K562 (cell line): ENCODE results near the gene SLC39A3. TPM values are rescaled to one million over a fixed set of nuclear protein-coding genes. Genes with fewer than 3 reads are reported as not detected.
A peak's percentile ranks its signal among the peaks of the same experiment; 100 is the strongest.
"Not testable (repeated sequence)": the region's sequence is repeated elsewhere in the genome, so short reads cannot be mapped to it uniquely, and the experiment has no call there.

Experiments used
- ATAC-seq: fragments of 200-7000 bp; cut with Tn5 transposase; 3 replicates; pipeline ENCODE4 v1.9.1; 2020; ENCODE audit warnings: moderate library complexity
- BruUV-seq: library from RNA; stranded (reverse); fragments of 400-500 nt; replicated peaks from 2 replicates; lab custom pipeline; 2021; lab: Mats Ljungman, UMichigan
- CTCF ChIA-PET: fragments of 300-600 bp; formaldehyde crosslinking; extraction: SDS; loops from one replicate; lab custom pipeline; 2021; ENCODE audit warnings: low intra/inter-chr PET ratio; lab: Yijun Ruan, JAX
- POLR2A ChIA-PET: fragments of 300-600, 350-650 bp; sonication (Branson Sonifier 250); formaldehyde crosslinking; extraction: SDS; loops from one replicate; lab custom pipeline; 2021; ENCODE audit warnings: antibody characterized with exemption, inconsistent platforms; lab: Yijun Ruan, JAX
- DNase-seq, 4 experiments: peaks; one replicate each; pipeline versions ENCODE4 v3.0.0 to v3.0.0-alpha.2; 2011 to 2018; ENCODE audit warnings: low spot score in 3 of 4, mixed read lengths in 3 of 4; ENCODE audit errors: extremely low read depth in 1 of 4
- FAIRE-seq: peaks from 2 replicates; lab custom pipeline; 2011; peaks lifted over from hg19 to GRCh38; lab: Jason Lieb, UNC
- H2AFZ ChIP-seq: 2 replicates; pipeline ENCODE4 v1.6.0; 2011; ENCODE audit warnings: low read depth, low read length, control low read depth, inconsistent platforms
- H3K27ac ChIP-seq: fragments of 200-600 bp; 3 replicates; pipeline ENCODE4 v1.8.0; 2011; ENCODE audit warnings: low read depth, mild to moderate bottlenecking, control low read depth, inconsistent platforms, low read length, moderate library complexity, mixed read lengths; ENCODE audit errors: extremely low read depth
- H3K27me3 ChIP-seq, 2 experiments: fragments of 300-600 bp in 1 of 2; 2 replicates in 1 of 2; 3 replicates in 1 of 2; pipeline versions ENCODE4 v1.6.0 to v1.8.0; 2011; ENCODE audit warnings: inconsistent platforms in 2 of 2, low read length in 2 of 2, mild to moderate bottlenecking in 1 of 2, mixed read lengths in 1 of 2, moderate library complexity in 1 of 2; ENCODE audit not compliant: control insufficient read depth in 2 of 2, insufficient read depth in 2 of 2
- H3K36me3 ChIP-seq: fragments of 300-600 bp; 3 replicates; pipeline ENCODE4 v1.8.0; 2011; ENCODE audit warnings: mild to moderate bottlenecking, low read length, inconsistent platforms; ENCODE audit not compliant: control insufficient read depth, insufficient read depth
- H3K4me1 ChIP-seq, 2 experiments: fragments of 200-600 bp in 1 of 2; replicated peaks in 1 of 2; 2 replicates in 1 of 2; 3 replicates in 1 of 2; pipeline versions ENCODE4 v1.5.1 to v1.8.0; 2011; ENCODE audit warnings: inconsistent platforms in 2 of 2, low read length in 2 of 2, mild to moderate bottlenecking in 1 of 2, mixed read lengths in 1 of 2, moderate library complexity in 1 of 2; ENCODE audit not compliant: control insufficient read depth in 2 of 2, insufficient read depth in 2 of 2
- H3K4me2 ChIP-seq: 2 replicates; pipeline ENCODE4 v1.6.1; 2011; ENCODE audit warnings: low read length, control low read depth, inconsistent platforms, mixed read lengths; ENCODE audit not compliant: insufficient read depth
- H3K4me3 ChIP-seq: fragments of 200-600 bp; sonication (generic), shearing (Covaris generic); 2 replicates; pipeline ENCODE4 v1.5.1; 2016; ENCODE audit warnings: control low read depth, inconsistent platforms
- H3K79me2 ChIP-seq: fragments of 200-600 bp; 3 replicates; pipeline ENCODE4 v1.8.0; 2011; ENCODE audit warnings: low read length, inconsistent platforms; ENCODE audit not compliant: control insufficient read depth, insufficient read depth
- H3K9ac ChIP-seq, 2 experiments: 2 replicates each; pipeline versions ENCODE4 v1.6.0 to v1.6.1; 2011; ENCODE audit warnings: low read depth in 2 of 2, low read length in 2 of 2, control low read depth in 1 of 2, inconsistent platforms in 1 of 2, mild to moderate bottlenecking in 1 of 2, mixed read lengths in 1 of 2; ENCODE audit not compliant: insufficient read depth in 1 of 2
- H3K9me1 ChIP-seq: one replicate; pipeline ENCODE4 v1.6.0; 2011; ENCODE audit warnings: inconsistent platforms, mild to moderate bottlenecking, low read length, moderate library complexity; ENCODE audit not compliant: control insufficient read depth, insufficient read depth
- H3K9me3 ChIP-seq: replicated peaks from 2 replicates; pipeline ENCODE4 v1.5.1; 2011; ENCODE audit warnings: low read depth, low read length, inconsistent platforms; ENCODE audit not compliant: control insufficient read depth, insufficient read depth
- H4K20me1 ChIP-seq: replicated peaks from 2 replicates; pipeline ENCODE4 v1.6.1; 2011; ENCODE audit warnings: low read length, inconsistent platforms, mixed read lengths; ENCODE audit not compliant: control insufficient read depth, insufficient read depth
- POLR2AphosphoS5 ChIP-seq: IDR thresholded peaks from 2 replicates; pipeline ENCODE4 v1.6.1; 2011; ENCODE audit warnings: mild to moderate bottlenecking, low read depth, low read length, moderate library complexity; ENCODE audit not compliant: control insufficient read depth, insufficient read depth
- POLR2G ChIP-seq: fragments of 200-400 bp; formaldehyde crosslinking; IDR thresholded peaks from 2 replicates; pipeline ENCODE4 v1.6.1; 2017; ENCODE audit warnings: low read depth, mild to moderate bottlenecking, antibody characterized with exemption, low read length, moderate library complexity
- WGBS: fragments of 100-300 bp; shearing (Covaris generic); methylation state at CpG from one replicate; pipeline ENCODE4 v1.1.6; 2016; ENCODE audit warnings: low coverage, mixed read lengths; ENCODE audit not compliant: insufficient coverage; ENCODE audit errors: missing lambda C conversion rate; 5-methylcytosine and 5-hydroxymethylcytosine counted together
- in situ Hi-C: fragments of 300-500 bp; cut with MboI; formaldehyde crosslinking; loops from 4 replicates; pipeline ENCODE4 v1.15.0; 2018; ENCODE audit warnings: inconsistent platforms, mixed read lengths
- intact Hi-C: fragments of 100-400 bp; cut with micrococcal nuclease; formaldehyde crosslinking; loops from 2 replicates; pipeline ENCODE4 v1.14.2; 2022
- polyA plus RNA-seq, 8 experiments: library from polyadenylated mRNA; depleted of rRNA in 4 of 8; stranded (reverse) in 5 of 8; unstranded in 3 of 8; fragments of >200 nt; fragmentation: Nextera tagmentation in 2 of 8; fragmentation: Illumina TruSeq in 1 of 8; extraction: Ambion mirVana in 2 of 8; extraction: Trizol in 1 of 8; gene quantifications; 2 replicates each; pipeline versions ENCODE4 v1.2.1 to v1.2.3, GENCODE V29; 2011 to 2014; ENCODE audit warnings: inconsistent platforms in 1 of 8, missing spikeins in 1 of 8
- total RNA-seq, 7 experiments: library from RNA; depleted of rRNA in 6 of 7; stranded (reverse); fragments of >200 nt in 6 of 7; fragmentation: Illumina TruSeq in 2 of 7; extraction: Trizol in 2 of 7; gene quantifications; 2 replicates each; pipeline versions ENCODE4 v1.2.1 to v1.2.3, GENCODE V29; 2011 to 2021; ENCODE audit warnings: low replicate concordance in 1 of 7

The SLC39A3 gene
- total and polyA plus RNA-seq, 9 of the 15 experiments (the other 6 are each of a cell fraction or from before 2014, with no cell fraction given) = 2.3 to 215 (median 127) TPM

DNA sequence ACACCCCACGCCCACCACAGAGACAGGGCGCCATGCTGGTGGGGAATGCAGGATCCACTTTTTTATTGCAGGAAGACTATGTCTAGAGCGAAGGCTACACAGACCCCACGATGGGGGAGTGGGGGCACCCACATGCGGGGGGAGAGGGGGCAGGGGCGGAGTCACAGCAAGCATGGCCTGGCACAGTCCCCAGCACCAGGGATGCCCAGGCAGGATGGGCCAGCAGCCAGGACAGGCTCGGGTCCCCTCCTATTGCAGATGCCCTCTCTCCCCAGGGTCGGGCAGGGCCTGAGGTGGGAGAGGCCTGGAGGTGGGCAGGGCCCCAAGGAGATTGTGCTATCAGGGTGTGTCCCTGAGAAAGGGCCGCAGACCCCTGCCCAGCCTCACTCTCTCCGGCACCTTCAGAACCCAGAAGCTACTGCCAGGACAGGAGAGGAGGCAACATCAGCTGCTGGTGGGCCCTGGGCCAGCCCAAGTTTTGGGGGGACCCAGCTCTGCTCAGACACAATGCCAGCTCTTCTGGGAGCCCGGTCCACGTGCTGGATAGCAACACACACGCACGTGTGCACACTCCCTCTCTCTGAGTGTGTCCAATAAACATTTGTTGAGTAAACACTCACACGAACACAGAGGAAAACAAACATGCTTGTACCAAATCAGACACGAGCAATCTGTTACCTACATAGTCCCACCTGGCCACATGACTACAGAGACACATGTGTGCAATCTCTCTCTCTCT lies 25.1 kb downstream of the SLC39A3 start:
- Histone ChIP-seq H3K36me3 (no peaks in the 10 kb centered on the region), H3K9me3 (0 out of 2 replicates have a peak, but pooled peaks cover 4% of the 10 kb centered on the region), H3K27ac (no peak overlapping the region), H3K4me1 (peaks cover 0 to 11% of the 10 kb centered on the region in 2 experiments; a peak in 3 of 5 replicates), H2AFZ (no peak overlapping the region), H3K9me1 (no peaks in the 10 kb centered on the region), H3K4me3 (no peak overlapping the region), H3K9ac (no peak overlapping the region), H3K79me2 (no peaks in the 10 kb centered on the region), H4K20me1 (no peaks in the 10 kb centered on the region), H3K27me3 (peaks cover 0 to 12% of the 10 kb centered on the region in 2 experiments; a peak in 2 of 5 replicates), H3K4me2 (no peak overlapping the region)
- no TSS peak for BruUV-seq
- ChIA-PET CTCF (no interaction called here), POLR2A (interaction anchor here (0.5 kb wide), 1 partner anchor 765 kb away, joined by 3 read pairs; the partner anchor contains the start of gene SMIM24)
- intact Hi-C loops (no loop called here), in situ Hi-C loops (no loop called here)
- 35% methylated on average over 15 of the region's 16 CpGs for WGBS
- no peak for DNase-seq
- TF ChIP-seq POLR2G = peak; percentile 27; the same call in 1 of the 2 replicates
- TF ChIP-seq POLR2AphosphoS5 = no peak
- no peak for ATAC-seq
- FAIRE-seq = no peak

DNA sequence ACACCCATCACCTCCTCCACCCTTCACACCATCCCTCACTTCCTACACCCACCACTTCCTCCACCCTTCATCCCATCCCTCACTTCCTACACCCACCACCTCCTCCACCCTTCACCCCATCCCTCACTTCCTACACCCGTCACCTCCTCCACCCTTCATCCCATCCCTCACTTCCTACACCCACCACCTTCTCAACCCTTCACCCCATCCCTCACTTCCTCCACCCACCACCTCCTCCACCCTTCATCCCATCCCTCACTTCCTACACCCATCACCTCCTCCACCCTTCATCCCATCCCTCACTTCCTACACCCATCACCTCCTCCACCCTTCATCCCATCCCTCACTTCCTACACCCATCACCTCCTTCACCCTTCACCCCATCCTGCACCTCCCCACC lies 25.7 kb downstream of the SLC39A3 start:
- H2AFZ ChIP-seq, H3K27ac ChIP-seq, H4K20me1 ChIP-seq, H3K79me2 ChIP-seq, H3K4me2 ChIP-seq, ATAC-seq, H3K9me1 ChIP-seq, H3K9ac ChIP-seq, H3K9me3 ChIP-seq, H3K4me3 ChIP-seq, BruUV-seq, in situ Hi-C loops, FAIRE-seq, DNase-seq, CTCF ChIA-PET, intact Hi-C loops, H3K36me3 ChIP-seq: not testable (repeated sequence)
- no CpG with 5 or more reads among the region's 1 CpG for WGBS
- Histone ChIP-seq H3K27me3 (peaks cover 0 to 15% of the 10 kb centered on the region in 2 experiments; a peak in 3 of 5 replicates), H3K4me1 (peaks cover 0 to 11% of the 10 kb centered on the region in 2 experiments; a peak in 3 of 5 replicates)
- POLR2A ChIA-PET = interaction anchor here (0.5 kb wide), 1 partner anchor 766 kb away, joined by 3 read pairs; the partner anchor contains the start of gene SMIM24

DNA sequence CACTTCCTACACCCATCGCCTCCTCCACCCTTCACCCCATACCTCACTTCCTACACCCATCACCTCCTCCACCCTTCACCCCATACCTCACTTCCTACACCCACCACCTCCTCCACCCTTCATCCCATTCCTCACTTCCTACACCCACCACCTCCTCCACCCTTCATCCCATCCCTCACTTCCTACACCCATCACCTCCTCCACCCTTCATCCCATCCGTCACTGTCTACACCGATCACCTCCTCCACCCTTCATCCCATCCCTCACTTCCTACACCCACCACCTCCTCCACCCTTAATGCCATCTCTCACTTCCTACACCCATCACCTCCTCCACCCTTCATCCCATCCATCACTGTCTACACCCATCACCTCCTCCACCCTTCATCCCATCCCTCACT lies 26.6 kb downstream of the SLC39A3 start:
- WGBS = 31% methylated on average over 2 of the region's 3 CpGs
- Histone ChIP-seq H3K27me3 (peaks cover 4 to 15% of the 10 kb centered on the region in 2 experiments; a peak in 3 of 5 replicates), H3K4me1 (peaks cover 0 to 10% of the 10 kb centered on the region in 2 experiments; a peak in 3 of 5 replicates)
- H3K36me3 ChIP-seq, in situ Hi-C loops, DNase-seq, H2AFZ ChIP-seq, H3K9me1 ChIP-seq, CTCF ChIA-PET, H3K9me3 ChIP-seq, H3K4me3 ChIP-seq, H3K79me2 ChIP-seq, H3K4me2 ChIP-seq, H4K20me1 ChIP-seq, intact Hi-C loops, H3K27ac ChIP-seq, BruUV-seq, POLR2A ChIA-PET, ATAC-seq, H3K9ac ChIP-seq, FAIRE-seq: not testable (repeated sequence)
